T-helper 1 cell treated with Interleukin-12 subunit alpha and Interleukin-12 subunit beta and Interleukin-4 antibody, amounts not matched to agents 30 μg/mL and 1 μg/mL, for 36 hours (primary cell): ENCODE data around the gene DNER.
"Not testable (repeated sequence)": the region's sequence is repeated elsewhere in the genome, so short reads cannot be mapped to it uniquely, and the experiment has no call there.

ENCODE experiments used
- H3K27ac Mint-ChIP-seq: one replicate; pipeline ENCODE4 v1.8.0; 2021; ENCODE audit warnings: mild to moderate bottlenecking, mixed read lengths
- H3K27me3 Mint-ChIP-seq: one replicate; pipeline ENCODE4 v1.8.0; 2021; ENCODE audit warnings: low read depth, mixed read lengths
- H3K36me3 Mint-ChIP-seq: one replicate; pipeline ENCODE4 v1.8.0; 2021; ENCODE audit warnings: low read depth, mixed read lengths
- H3K4me1 Mint-ChIP-seq: one replicate; pipeline ENCODE4 v1.8.0; 2021; ENCODE audit warnings: low read depth, mixed read lengths
- H3K4me3 Mint-ChIP-seq: one replicate; pipeline ENCODE4 v1.8.0; 2021; ENCODE audit warnings: mild to moderate bottlenecking, moderate library complexity, mixed read lengths
- H3K9me3 Mint-ChIP-seq: one replicate; pipeline ENCODE4 v1.8.0; 2021; ENCODE audit warnings: mixed read lengths

The DNER gene

GRCh38 chr2:229372207-229372606 is 342.1 kb downstream of the DNER start:
- no peak overlapping the region for H3K4me3 Mint-ChIP-seq
- no peak overlapping the region for H3K27ac Mint-ChIP-seq
- no peaks in the 10 kb centered on the region for H3K36me3 Mint-ChIP-seq
- no peaks in the 10 kb centered on the region for H3K4me1 Mint-ChIP-seq
- H3K27me3 Mint-ChIP-seq = no peaks in the 10 kb centered on the region
- peaks cover 4% of the 10 kb centered on the region for H3K9me3 Mint-ChIP-seq

- no peaks in the 10 kb centered on the region for H3K36me3 Mint-ChIP-seq
- H3K9me3 Mint-ChIP-seq = peaks cover 4% of the 10 kb centered on the region
- no peaks in the 10 kb centered on the region for H3K27me3 Mint-ChIP-seq
- no peak overlapping the region for H3K27ac Mint-ChIP-seq
- no peak overlapping the region for H3K4me3 Mint-ChIP-seq
- no peaks in the 10 kb centered on the region for H3K4me1 Mint-ChIP-seq
Observed at GRCh38 chr2:229371086-229371485, 343.3 kb downstream of the DNER start.

GRCh38 chr2:229370509-229370908 is 343.8 kb downstream of the DNER start:
- no peaks in the 10 kb centered on the region for H3K4me1 Mint-ChIP-seq
- H3K36me3 Mint-ChIP-seq = no peaks in the 10 kb centered on the region
- H3K9me3 Mint-ChIP-seq = peaks cover 4% of the 10 kb centered on the region
- H3K4me3 Mint-ChIP-seq = no peak overlapping the region
- no peaks in the 10 kb centered on the region for H3K27me3 Mint-ChIP-seq
- H3K27ac Mint-ChIP-seq = no peak overlapping the region

GRCh38 chr2:229363185-229363814 is 351.1 kb downstream of the DNER start:
- no peaks in the 10 kb centered on the region for H3K27me3 Mint-ChIP-seq
- no peaks in the 10 kb centered on the region for H3K36me3 Mint-ChIP-seq
- H3K4me1 Mint-ChIP-seq = no peaks in the 10 kb centered on the region
- H3K27ac Mint-ChIP-seq = no peak overlapping the region
- H3K4me3 Mint-ChIP-seq = no peak overlapping the region
- no peaks in the 10 kb centered on the region for H3K9me3 Mint-ChIP-seq

GRCh38 chr2:229350883-229351282 is 363.5 kb downstream of the DNER start:
- no peaks in the 10 kb centered on the region for H3K27me3 Mint-ChIP-seq
- no peak overlapping the region for H3K27ac Mint-ChIP-seq
- H3K4me3 Mint-ChIP-seq = no peak overlapping the region
- H3K9me3 Mint-ChIP-seq = peaks cover 8% of the 10 kb centered on the region
- no peaks in the 10 kb centered on the region for H3K36me3 Mint-ChIP-seq
- H3K4me1 Mint-ChIP-seq = no peaks in the 10 kb centered on the region

- no peaks in the 10 kb centered on the region for H3K4me1 Mint-ChIP-seq
- peaks cover 8% of the 10 kb centered on the region for H3K9me3 Mint-ChIP-seq
- H3K36me3 Mint-ChIP-seq = no peaks in the 10 kb centered on the region
- H3K4me3 Mint-ChIP-seq = no peak overlapping the region
- H3K27ac Mint-ChIP-seq = no peak overlapping the region
- no peaks in the 10 kb centered on the region for H3K27me3 Mint-ChIP-seq
Observed at GRCh38 chr2:229350117-229350805, 364.1 kb downstream of the DNER start.

GRCh38 chr2:229348128-229348527 is 366.2 kb downstream of the DNER start:
- Mint-ChIP-seq H3K36me3 (no peaks in the 10 kb centered on the region), H3K27ac (no peak overlapping the region), H3K27me3 (no peaks in the 10 kb centered on the region), H3K9me3 (peaks cover 8% of the 10 kb centered on the region), H3K4me3 (no peak overlapping the region), H3K4me1 (no peaks in the 10 kb centered on the region)

GRCh38 chr2:229346816-229347540 is 367.4 kb downstream of the DNER start:
- Mint-ChIP-seq H3K36me3 (no peaks in the 10 kb centered on the region), H3K27me3 (no peaks in the 10 kb centered on the region), H3K9me3 (peaks cover 5% of the 10 kb centered on the region), H3K4me1 (no peaks in the 10 kb centered on the region), H3K4me3 (no peak overlapping the region), H3K27ac (no peak overlapping the region)

GRCh38 chr2:229344955-229345354 is 369.4 kb downstream of the DNER start:
- H3K27ac Mint-ChIP-seq = no peak overlapping the region
- H3K4me3 Mint-ChIP-seq = no peak overlapping the region
- no peaks in the 10 kb centered on the region for H3K36me3 Mint-ChIP-seq
- H3K4me1 Mint-ChIP-seq = no peaks in the 10 kb centered on the region
- peaks cover 4% of the 10 kb centered on the region for H3K9me3 Mint-ChIP-seq
- H3K27me3 Mint-ChIP-seq = no peaks in the 10 kb centered on the region

GRCh38 chr2:229344151-229344551 is 370.2 kb downstream of the DNER start:
- Mint-ChIP-seq H3K36me3 (no peaks in the 10 kb centered on the region), H3K27ac (no peak overlapping the region), H3K9me3 (peaks cover 1% of the 10 kb centered on the region), H3K4me3 (no peak overlapping the region), H3K27me3 (no peaks in the 10 kb centered on the region), H3K4me1 (no peaks in the 10 kb centered on the region)

- no peak overlapping the region for H3K27ac Mint-ChIP-seq
- H3K4me1 Mint-ChIP-seq = no peaks in the 10 kb centered on the region
- no peaks in the 10 kb centered on the region for H3K9me3 Mint-ChIP-seq
- H3K4me3 Mint-ChIP-seq = no peak overlapping the region
- H3K36me3 Mint-ChIP-seq = no peaks in the 10 kb centered on the region
- H3K27me3 Mint-ChIP-seq = no peaks in the 10 kb centered on the region
Observed at GRCh38 chr2:229343661-229344060, 370.7 kb downstream of the DNER start.

GRCh38 chr2:229342376-229342775 is 372.0 kb downstream of the DNER start:
- Mint-ChIP-seq H3K36me3 (no peaks in the 10 kb centered on the region), H3K9me3 (no peaks in the 10 kb centered on the region), H3K4me3 (no peak overlapping the region), H3K27me3 (no peaks in the 10 kb centered on the region), H3K4me1 (no peaks in the 10 kb centered on the region), H3K27ac (no peak overlapping the region)

GRCh38 chr2:229340086-229340760 is 374.1 kb downstream of the DNER start:
- H3K4me1 Mint-ChIP-seq = no peaks in the 10 kb centered on the region
- H3K27me3 Mint-ChIP-seq = no peaks in the 10 kb centered on the region
- no peaks in the 10 kb centered on the region for H3K36me3 Mint-ChIP-seq
- no peaks in the 10 kb centered on the region for H3K9me3 Mint-ChIP-seq
- no peak overlapping the region for H3K4me3 Mint-ChIP-seq
- no peak overlapping the region for H3K27ac Mint-ChIP-seq

GRCh38 chr2:229339618-229340017 is 374.7 kb downstream of the DNER start:
- no peak overlapping the region for H3K4me3 Mint-ChIP-seq
- H3K27ac Mint-ChIP-seq = no peak overlapping the region
- H3K27me3 Mint-ChIP-seq = no peaks in the 10 kb centered on the region
- no peaks in the 10 kb centered on the region for H3K9me3 Mint-ChIP-seq
- no peaks in the 10 kb centered on the region for H3K36me3 Mint-ChIP-seq
- no peaks in the 10 kb centered on the region for H3K4me1 Mint-ChIP-seq

GRCh38 chr2:229339171-229339570 is 375.2 kb downstream of the DNER start:
- not testable (repeated sequence) for H3K9me3 Mint-ChIP-seq, H3K27me3 Mint-ChIP-seq, H3K36me3 Mint-ChIP-seq, H3K4me1 Mint-ChIP-seq, H3K4me3 Mint-ChIP-seq, H3K27ac Mint-ChIP-seq
